GM10248 (cell line): ENCODE measurements around the gene TSPAN1.

Source experiments
- CTCF ChIA-PET: fragments of 300-600 bp; sonication (Branson Sonifier 250); formaldehyde crosslinking; extraction: SDS; loops from one replicate; lab custom pipeline; 2021; ENCODE audit warnings: antibody characterized with exemption; lab: Yijun Ruan, JAX
- POLR2A ChIA-PET: fragments of 350-650 bp; sonication (Branson Sonifier 250); formaldehyde crosslinking; extraction: SDS; loops from one replicate; lab custom pipeline; 2020; ENCODE audit warnings: antibody characterized with exemption; lab: Yijun Ruan, JAX
- DNase-seq: peaks from one replicate; pipeline ENCODE4 v3.0.0; 2012; ENCODE audit errors: extremely low spot score
- CTCF ChIP-seq: IDR thresholded peaks from 2 replicates; pipeline ENCODE4 v1.5.1; 2012; ENCODE audit warnings: mild to moderate bottlenecking, low read depth; ENCODE audit errors: extremely low read depth, missing control alignments, control extremely low read depth

The TSPAN1 gene

GRCh38 chr1:46166521-46167462 is 8.1 kb upstream of the TSPAN1 start:
- peak; percentile 50 for DNase-seq
- TF ChIP-seq CTCF, result no peak
- ChIA-PET POLR2A (interaction anchor here (1.6 kb wide), 1 partner anchor 34 kb away, joined by 3 read pairs; the partner anchor contains the start of gene PIK3R3), CTCF (interaction anchor here (0.9 to 5.9 kb wide), 12 partner anchors 8 to 291 kb away, joined by 3 to 37 read pairs (median 4); no protein-coding TSS in a partner anchor)

DNA sequence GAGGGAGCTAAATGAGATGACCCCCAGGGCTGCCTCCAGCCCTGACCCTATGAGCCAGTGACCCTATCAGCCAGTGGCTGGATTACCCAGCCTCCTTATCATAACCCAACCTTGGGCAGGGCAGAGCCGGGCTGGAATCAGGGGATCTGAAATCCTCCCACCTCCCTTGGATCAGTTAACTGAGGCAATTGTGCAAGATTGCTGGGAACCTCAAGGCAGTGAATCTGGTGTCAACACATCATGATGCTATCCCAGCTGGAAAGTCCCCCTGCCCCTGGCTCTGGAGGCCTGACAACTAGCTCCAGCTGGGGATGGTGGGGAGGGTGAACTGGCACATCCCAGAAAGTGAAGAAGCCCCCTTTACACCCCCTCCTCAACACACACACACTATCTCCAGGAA is 6.4 kb upstream of the TSPAN1 start:
- POLR2A ChIA-PET, result interaction anchor here (1.3 kb wide), 1 partner anchor 20 kb away, joined by 3 read pairs; no protein-coding TSS in a partner anchor
- TF ChIP-seq CTCF, result no peak
- DNase-seq, result no peak
- CTCF ChIA-PET, result interaction anchor here (0.7 to 5.9 kb wide), 6 partner anchors 8 to 131 kb away, joined by 3 to 37 read pairs (median 6); no protein-coding TSS in a partner anchor

- DNase-seq, result no peak
- ChIA-PET CTCF (interaction anchor here (1.1 to 5.9 kb wide), 5 partner anchors 10 to 132 kb away, joined by 3 to 37 read pairs (median 9); no protein-coding TSS in a partner anchor), POLR2A (interaction anchor here (1.0 kb wide), 1 partner anchor 38 kb away, joined by 3 read pairs; the partner anchor contains the start of gene PIK3R3)
- TF ChIP-seq CTCF, result no peak
Observed at GRCh38 chr1:46169811-46170454, 5.0 kb upstream of the TSPAN1 start.

GRCh38 chr1:46171351-46171750 is 3.5 kb upstream of the TSPAN1 start:
- no peak for TF ChIP-seq CTCF
- ChIA-PET POLR2A (interaction anchor here (1.0 kb wide), 1 partner anchor 39 kb away, joined by 3 read pairs; the partner anchor contains the start of gene PIK3R3), CTCF (interaction anchor here (1.7 to 16.5 kb wide), 2 partner anchors 12 to 134 kb away, joined by 5 to 256 read pairs; no protein-coding TSS in a partner anchor)
- no peak for DNase-seq

GRCh38 chr1:46171871-46172270 is 3.0 kb upstream of the TSPAN1 start:
- TF ChIP-seq CTCF, result no peak
- POLR2A ChIA-PET, result interaction anchor here (0.5 kb wide), 1 partner anchor 38 kb away, joined by 3 read pairs; no protein-coding TSS in a partner anchor
- DNase-seq, result no peak
- CTCF ChIA-PET, result interaction anchor here (0.8 to 16.5 kb wide), 5 partner anchors 9 to 134 kb away, joined by 3 to 256 read pairs (median 5); no protein-coding TSS in a partner anchor

GRCh38 chr1:46172321-46172720 is 2.6 kb upstream of the TSPAN1 start:
- CTCF ChIA-PET, result interaction anchor here (0.8 to 16.5 kb wide), 5 partner anchors 8 to 135 kb away, joined by 3 to 256 read pairs (median 5); no protein-coding TSS in a partner anchor
- POLR2A ChIA-PET, result interaction anchor here (0.5 kb wide), 1 partner anchor 38 kb away, joined by 3 read pairs; no protein-coding TSS in a partner anchor
- DNase-seq, result no peak
- no peak for TF ChIP-seq CTCF
